ENCODE results near the gene SEMA4F.

DNA sequence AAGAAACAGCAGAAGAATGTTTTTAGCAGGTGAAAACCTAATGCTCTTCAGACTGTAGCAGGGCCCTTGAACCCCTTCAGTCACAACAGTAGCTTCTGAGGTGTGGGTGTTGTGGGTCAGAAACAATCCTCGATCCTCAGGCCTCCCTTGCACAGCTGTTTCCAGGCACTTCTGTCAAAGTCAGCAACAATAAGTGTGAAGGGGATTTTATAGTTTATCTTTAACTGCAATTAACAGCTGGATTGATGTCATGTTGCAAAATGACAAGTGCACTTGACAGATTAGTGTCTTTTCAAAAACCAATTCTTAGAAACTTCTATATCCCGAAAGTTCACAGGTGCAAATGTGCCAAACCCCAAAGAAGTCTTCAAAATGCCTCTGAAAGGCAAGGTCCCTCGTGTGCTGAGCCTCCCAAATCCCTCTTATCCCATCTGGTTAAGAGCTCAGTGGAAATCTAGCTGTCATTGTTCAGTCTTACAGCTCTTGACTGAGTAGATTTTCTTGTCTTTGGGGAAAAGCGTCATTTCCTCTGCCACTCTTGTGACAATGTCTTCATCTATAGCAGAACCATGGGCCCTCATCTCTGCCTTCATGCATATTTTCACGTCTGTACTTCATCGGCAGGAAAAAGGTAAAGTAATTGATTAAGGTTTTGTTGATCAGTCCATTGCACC lies 35.5 kb upstream of the SEMA4F start:
- TF ChIP-seq POLR2A (IDR thresholded peaks at IDR 0.05; ENCODE audit: low read length) = no peak
- TF ChIP-seq GATA1 (IDR thresholded peaks at IDR 0.05; ENCODE audit: low read depth, low read length) = no peak
